ENCODE results near the gene ZNF581.

DNA sequence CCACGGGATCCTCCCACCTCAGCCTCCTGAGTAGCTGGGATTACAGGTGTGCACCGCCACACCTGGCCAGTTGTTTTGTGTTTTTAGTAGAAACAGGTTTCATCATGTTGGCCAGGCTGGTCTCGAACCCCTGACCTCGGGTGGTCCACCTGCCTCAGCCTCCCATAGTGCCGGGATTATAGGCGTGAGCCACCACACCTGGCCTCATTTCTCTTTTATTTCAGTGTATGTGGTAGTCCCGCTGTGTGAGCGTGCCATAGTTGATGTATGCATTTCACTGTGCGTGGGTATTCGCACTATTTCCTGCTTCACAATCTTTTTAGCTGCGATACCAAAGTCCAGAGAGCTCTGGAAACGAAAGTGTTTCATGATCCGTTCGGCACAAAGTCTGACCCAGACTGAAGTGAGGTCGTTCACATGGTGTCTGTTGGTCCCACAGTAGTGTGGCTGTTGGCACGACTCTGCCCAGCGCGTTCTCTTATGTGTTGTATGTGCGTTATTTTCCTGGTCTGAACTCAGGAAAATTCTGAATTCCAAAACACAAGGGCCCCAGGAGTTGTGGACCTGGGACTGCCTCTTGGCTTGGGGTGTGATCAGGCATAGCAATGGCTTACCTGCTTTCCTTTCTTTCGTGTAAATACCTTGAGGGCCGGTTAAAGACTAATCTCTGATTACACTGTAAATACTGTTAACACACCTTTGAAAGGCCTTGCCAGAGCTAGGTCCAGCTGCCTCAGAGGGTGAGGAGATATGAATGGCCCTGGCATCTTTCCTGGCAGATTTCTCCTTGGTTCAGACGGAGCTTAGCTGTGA is 40.2 kb downstream of the ZNF581 start:
- TF ChIP-seq, protein P1, sequence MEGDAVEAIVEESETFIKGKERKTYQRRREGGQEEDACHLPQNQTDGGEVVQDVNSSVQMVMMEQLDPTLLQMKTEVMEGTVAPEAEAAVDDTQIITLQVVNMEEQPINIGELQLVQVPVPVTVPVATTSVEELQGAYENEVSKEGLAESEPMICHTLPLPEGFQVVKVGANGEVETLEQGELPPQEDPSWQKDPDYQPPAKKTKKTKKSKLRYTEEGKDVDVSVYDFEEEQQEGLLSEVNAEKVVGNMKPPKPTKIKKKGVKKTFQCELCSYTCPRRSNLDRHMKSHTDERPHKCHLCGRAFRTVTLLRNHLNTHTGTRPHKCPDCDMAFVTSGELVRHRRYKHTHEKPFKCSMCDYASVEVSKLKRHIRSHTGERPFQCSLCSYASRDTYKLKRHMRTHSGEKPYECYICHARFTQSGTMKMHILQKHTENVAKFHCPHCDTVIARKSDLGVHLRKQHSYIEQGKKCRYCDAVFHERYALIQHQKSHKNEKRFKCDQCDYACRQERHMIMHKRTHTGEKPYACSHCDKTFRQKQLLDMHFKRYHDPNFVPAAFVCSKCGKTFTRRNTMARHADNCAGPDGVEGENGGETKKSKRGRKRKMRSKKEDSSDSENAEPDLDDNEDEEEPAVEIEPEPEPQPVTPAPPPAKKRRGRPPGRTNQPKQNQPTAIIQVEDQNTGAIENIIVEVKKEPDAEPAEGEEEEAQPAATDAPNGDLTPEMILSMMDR (IDR thresholded peaks at IDR 0.05; ENCODE audit: low read length) = no peak
- no peak for TF ChIP-seq EZH2 (IDR thresholded peaks at IDR 0.05; ENCODE audit: borderline replicate concordance, low read length)
